ENCODE results near the gene TMEM132E.

DNA sequence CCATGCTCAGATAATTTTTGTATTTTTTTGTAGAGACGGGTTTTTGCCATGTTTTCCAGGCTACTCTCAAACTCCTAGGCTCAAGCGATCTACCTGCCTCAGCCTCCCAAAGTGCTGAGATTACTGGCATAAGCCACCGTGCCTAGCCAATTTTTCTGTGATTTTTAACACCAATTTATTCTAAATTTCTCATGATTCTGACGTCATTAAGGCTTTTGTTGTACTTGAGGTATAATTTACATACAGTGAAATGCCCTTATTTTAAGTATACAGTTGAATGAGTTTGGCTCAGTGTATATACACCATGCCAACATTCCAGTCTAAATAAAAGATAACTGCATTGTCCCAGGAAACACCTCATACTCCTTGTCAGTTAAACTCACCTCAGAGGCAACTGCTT, 77.4 kb downstream of the TMEM132E start:
- TF ChIP-seq, protein P1, sequence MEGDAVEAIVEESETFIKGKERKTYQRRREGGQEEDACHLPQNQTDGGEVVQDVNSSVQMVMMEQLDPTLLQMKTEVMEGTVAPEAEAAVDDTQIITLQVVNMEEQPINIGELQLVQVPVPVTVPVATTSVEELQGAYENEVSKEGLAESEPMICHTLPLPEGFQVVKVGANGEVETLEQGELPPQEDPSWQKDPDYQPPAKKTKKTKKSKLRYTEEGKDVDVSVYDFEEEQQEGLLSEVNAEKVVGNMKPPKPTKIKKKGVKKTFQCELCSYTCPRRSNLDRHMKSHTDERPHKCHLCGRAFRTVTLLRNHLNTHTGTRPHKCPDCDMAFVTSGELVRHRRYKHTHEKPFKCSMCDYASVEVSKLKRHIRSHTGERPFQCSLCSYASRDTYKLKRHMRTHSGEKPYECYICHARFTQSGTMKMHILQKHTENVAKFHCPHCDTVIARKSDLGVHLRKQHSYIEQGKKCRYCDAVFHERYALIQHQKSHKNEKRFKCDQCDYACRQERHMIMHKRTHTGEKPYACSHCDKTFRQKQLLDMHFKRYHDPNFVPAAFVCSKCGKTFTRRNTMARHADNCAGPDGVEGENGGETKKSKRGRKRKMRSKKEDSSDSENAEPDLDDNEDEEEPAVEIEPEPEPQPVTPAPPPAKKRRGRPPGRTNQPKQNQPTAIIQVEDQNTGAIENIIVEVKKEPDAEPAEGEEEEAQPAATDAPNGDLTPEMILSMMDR (IDR thresholded peaks at IDR 0.05), result no peak
- TF ChIP-seq POLR2A (IDR thresholded peaks at IDR 0.05), result no peak
